IPS DF 6.9 (cell line): ENCODE results near the gene CEBPE.

ENCODE experiments used
- DNase-seq: peaks from one replicate; pipeline ENCODE4 v3.0.0-alpha.2; 2013; ENCODE audit warnings: low read depth, low spot score
- H3K27ac ChIP-seq: one replicate; pipeline ENCODE4 v1.5.1; 2013; ENCODE audit warnings: low read length, control low read depth
- H3K27me3 ChIP-seq: 2 replicates; pipeline ENCODE4 v1.6.1; 2013; ENCODE audit warnings: mild to moderate bottlenecking, low read length; ENCODE audit not compliant: control insufficient read depth, insufficient read depth
- H3K36me3 ChIP-seq: 2 replicates; pipeline ENCODE4 v1.6.1; 2013; ENCODE audit warnings: low read length; ENCODE audit not compliant: control insufficient read depth, insufficient read depth
- H3K4me1 ChIP-seq: 2 replicates; pipeline ENCODE4 v1.6.1; 2013; ENCODE audit warnings: low read length; ENCODE audit not compliant: control insufficient read depth, insufficient read depth
- H3K4me3 ChIP-seq: 2 replicates; pipeline ENCODE4 v1.5.1; 2013; ENCODE audit warnings: mild to moderate bottlenecking, low read length
- H3K9me3 ChIP-seq: 2 replicates; pipeline ENCODE4 v1.6.1; 2013; ENCODE audit warnings: low read length, inconsistent platforms; ENCODE audit not compliant: control insufficient read depth, insufficient read depth
- WGBS: extraction: QIAGEN DNeasy Blood & Tissue Kit; methylation state at CpG from one replicate; pipeline ENCODE4 v1.1.7; 2013; ENCODE audit warnings: mixed read lengths, missing lambda C conversion rate; ENCODE audit not compliant: insufficient read length, insufficient coverage; 5-methylcytosine and 5-hydroxymethylcytosine counted together

Gene CEBPE

DNA sequence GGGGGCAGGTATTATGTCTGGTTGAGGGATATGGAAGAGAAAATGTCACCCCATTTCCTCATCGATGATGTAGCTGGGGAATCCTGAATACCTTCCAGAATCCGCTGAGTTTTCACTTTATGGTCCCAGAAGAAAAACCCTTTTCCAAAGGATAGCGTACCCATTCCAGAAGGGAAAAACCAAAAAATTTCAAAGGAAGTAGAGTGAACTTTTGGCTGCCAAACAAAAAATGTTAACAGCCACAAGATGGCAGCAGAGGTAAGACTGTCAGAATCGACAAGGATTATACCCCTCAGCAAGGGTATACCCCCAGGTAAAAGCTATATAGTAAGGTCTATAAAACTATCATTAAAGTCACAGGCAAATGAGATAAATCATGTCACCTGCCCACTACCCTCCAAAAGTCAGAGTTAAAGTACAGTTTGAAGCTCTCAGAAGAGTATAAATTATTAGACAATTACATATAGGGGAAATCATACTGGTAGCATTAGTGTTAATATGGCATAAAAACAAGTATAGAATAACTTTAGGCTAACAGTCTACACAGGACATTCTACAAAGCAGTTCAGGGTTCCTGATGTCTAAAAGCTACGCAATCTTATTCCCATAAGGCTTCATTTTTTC lies 42.2 kb downstream of the CEBPE start:
- H3K4me1 ChIP-seq: 0 out of 2 replicates have a peak, but pooled peaks cover 1% of the 10 kb centered on the region
- no CpG with 5 or more reads among the region's 5 CpGs for WGBS
- no peaks in the 10 kb centered on the region for H3K27me3 ChIP-seq
- H3K27ac ChIP-seq: no peak overlapping the region
- peaks cover 31% of the 10 kb centered on the region for H3K36me3 ChIP-seq
- H3K9me3 ChIP-seq: no peaks in the 10 kb centered on the region
- no peak for DNase-seq
- no peak overlapping the region for H3K4me3 ChIP-seq

DNA sequence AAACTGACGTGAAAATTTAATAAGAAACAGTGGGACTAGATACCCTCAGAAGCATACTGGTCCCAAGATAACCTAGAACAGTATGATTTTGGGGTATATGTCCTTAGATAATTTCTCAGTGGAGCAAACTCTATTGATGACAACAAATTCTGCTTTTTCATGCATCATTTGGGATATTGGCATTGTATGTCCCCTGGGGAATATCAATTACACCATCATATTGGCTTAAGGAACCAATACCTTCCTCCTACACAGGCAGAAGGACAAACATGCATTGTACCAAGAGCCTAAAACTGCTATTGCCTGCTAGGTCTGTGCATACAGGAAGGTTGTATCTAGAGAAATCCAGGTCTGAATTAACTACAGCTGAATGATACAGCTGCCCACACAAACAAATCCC lies 44.1 kb downstream of the CEBPE start:
- Histone ChIP-seq H3K9me3 (no peaks in the 10 kb centered on the region), H3K27ac (no peak overlapping the region), H3K36me3 (peaks cover 22% of the 10 kb centered on the region), H3K4me1 (0 out of 2 replicates have a peak, but pooled peaks cover 1% of the 10 kb centered on the region), H3K27me3 (no peaks in the 10 kb centered on the region), H3K4me3 (no peak overlapping the region)
- WGBS: no CpG with 5 or more reads among the region's 1 CpG
- DNase-seq: no peak

DNA sequence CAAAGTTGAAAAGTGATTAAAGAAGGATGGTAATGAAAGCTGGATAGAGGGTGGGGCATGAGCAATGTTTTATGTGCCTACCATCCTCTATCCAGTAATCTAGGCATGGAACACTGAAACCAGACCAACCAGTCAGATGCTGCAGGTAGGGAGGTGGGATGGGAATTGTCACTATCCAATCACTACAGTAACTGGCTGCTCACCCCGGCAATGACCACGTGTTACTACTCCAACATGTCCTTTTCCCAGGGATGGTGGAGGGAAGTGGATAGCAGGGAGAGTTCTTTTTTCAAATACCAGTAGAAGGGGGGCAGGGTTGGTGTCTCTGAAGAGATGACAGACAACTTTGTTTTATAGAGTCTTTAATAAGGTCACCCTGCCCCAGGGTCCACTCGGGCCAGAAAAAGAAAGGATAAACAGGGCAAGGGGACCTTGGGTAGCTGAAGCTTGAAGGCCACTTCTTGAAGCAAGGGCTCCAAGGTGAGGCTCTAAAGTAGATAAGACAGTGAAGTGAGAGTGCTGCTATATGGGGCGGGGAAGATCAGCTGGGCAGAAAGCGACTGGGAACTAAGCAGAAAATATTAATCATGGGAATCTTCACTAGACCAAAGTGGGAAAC lies 47.0 kb downstream of the CEBPE start:
- Histone ChIP-seq H3K4me3 (no peak overlapping the region), H3K4me1 (peaks cover 4% of the 10 kb centered on the region; the same call in 1 of the 2 replicates), H3K27ac (no peak overlapping the region), H3K9me3 (no peaks in the 10 kb centered on the region), H3K36me3 (peaks cover 26% of the 10 kb centered on the region), H3K27me3 (no peaks in the 10 kb centered on the region)
- DNase-seq: no peak
- WGBS: no CpG with 5 or more reads among the region's 5 CpGs

DNA sequence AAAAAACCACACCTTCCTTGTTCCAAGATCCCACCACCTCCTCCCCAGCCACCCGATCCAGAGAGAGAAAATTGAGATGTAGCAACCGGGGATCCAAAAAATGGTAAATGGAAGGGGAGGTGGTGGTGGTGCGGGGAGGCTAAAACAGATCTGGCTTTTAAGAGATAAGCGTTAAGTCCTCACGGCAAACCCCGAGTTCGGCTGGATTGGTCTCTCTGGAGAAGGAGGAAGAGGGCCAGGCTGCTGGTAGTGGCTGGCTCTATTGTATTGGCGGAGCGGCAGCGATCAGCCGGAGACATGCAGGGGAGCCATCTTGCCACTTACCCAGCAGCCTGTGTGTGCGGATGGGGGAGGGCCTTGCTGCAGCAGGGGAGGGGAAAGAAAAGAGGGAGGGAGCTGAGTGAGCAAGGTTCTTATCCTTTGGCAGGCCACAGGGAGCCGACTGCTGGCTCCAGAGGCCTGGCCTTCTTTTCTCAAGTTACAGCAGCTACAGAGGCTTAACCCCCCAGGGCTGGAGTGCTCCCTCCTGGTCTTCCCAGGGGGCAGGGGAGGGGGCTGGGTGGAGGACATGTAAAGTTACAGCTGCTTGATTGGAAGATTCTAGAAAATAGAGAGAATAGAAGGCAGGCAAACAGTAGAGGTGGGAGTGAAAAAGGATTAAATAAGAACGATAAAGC lies 47.7 kb downstream of the CEBPE start:
- no peak for DNase-seq
- Histone ChIP-seq H3K36me3 (peaks cover 28% of the 10 kb centered on the region), H3K4me1 (peaks cover 4% of the 10 kb centered on the region; the same call in 1 of the 2 replicates)

DNA sequence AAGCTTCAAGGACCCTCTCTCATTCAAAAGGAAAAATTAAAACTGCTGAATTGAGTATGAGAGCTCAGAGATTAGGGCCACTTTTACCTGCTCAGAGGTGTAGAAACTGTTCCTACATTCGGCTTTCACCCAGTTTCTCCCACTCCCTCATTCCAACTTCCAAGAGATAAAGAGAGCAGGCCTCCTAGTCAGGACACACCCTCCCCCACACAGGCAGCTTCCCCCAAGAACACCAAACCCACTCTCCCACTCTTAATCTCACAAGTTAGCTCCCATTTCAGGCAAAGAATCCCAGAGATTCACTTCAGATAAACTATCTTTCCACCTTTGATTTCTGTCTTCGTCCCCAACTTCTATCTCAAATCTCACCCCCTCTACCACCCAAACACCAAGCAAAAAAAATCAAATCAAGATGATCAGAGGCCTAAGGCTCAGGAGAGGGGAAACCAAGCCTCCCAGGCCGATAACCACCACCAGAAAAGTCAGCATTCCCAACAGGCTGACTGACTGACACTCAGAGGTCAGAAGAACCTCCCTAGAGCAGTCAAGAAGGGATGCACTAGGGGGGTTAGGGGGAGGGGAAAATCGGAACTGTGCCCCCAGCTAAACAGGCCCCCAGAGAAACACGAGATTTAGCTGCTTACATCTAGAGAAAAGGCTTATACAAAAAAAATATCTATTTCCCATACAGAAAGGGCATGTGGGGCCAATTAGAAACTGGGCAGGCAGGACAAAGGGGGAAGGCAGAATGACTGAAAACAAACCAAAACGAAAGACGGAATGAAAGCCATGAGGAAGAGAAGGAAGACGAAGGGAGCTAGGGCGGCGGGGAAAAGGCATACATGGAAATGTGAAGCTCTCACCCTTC lies 48.6 kb downstream of the CEBPE start:
- Histone ChIP-seq H3K9me3 (no peaks in the 10 kb centered on the region), H3K27me3 (no peaks in the 10 kb centered on the region), H3K36me3 (peaks cover 33% of the 10 kb centered on the region), H3K4me3 (peak overlapping the region; percentile 99; the same call in 1 of the 2 replicates), H3K27ac (no peak overlapping the region), H3K4me1 (peaks cover 4% of the 10 kb centered on the region; the same call in 1 of the 2 replicates)
- 100% methylated on average over 1 of the region's 10 CpGs for WGBS
- DNase-seq: no peak

More for the DNA sequence above, 47.7 kb downstream of the CEBPE start:
- Histone ChIP-seq H3K9me3 (no peaks in the 10 kb centered on the region), H3K27me3 (no peaks in the 10 kb centered on the region), H3K27ac (no peak overlapping the region), H3K4me3 (peak overlapping the region; percentile 99)
- WGBS: 100% methylated on average over 1 of the region's 14 CpGs

DNA sequence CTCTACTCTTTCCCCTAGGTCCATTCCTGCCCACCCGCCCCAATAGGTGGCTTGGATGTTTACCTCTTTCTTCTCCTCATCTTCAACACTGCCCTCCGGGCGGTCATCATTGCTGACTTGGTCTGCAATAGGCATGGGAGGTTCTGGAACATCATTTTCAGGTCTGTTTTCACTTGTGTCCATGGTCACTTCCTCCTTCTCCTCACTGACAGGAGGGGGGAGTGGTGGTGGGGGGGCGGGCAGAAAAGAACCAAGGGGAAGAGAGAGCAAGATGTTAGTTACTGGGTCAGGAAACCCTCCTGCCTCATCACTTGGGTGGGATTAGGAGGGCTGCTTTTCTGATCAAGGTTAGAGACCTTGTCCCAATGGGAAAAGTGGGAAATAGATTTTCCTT lies 49.6 kb downstream of the CEBPE start:
- H3K27ac ChIP-seq: no peak overlapping the region
- peaks cover 4% of the 10 kb centered on the region; the same call in 1 of the 2 replicates for H3K4me1 ChIP-seq
- no peaks in the 10 kb centered on the region for H3K9me3 ChIP-seq
- no CpG with 5 or more reads among the region's 4 CpGs for WGBS
- H3K36me3 ChIP-seq: peaks cover 32% of the 10 kb centered on the region
- no peak for DNase-seq
- no peaks in the 10 kb centered on the region for H3K27me3 ChIP-seq
- no peak overlapping the region for H3K4me3 ChIP-seq

DNA sequence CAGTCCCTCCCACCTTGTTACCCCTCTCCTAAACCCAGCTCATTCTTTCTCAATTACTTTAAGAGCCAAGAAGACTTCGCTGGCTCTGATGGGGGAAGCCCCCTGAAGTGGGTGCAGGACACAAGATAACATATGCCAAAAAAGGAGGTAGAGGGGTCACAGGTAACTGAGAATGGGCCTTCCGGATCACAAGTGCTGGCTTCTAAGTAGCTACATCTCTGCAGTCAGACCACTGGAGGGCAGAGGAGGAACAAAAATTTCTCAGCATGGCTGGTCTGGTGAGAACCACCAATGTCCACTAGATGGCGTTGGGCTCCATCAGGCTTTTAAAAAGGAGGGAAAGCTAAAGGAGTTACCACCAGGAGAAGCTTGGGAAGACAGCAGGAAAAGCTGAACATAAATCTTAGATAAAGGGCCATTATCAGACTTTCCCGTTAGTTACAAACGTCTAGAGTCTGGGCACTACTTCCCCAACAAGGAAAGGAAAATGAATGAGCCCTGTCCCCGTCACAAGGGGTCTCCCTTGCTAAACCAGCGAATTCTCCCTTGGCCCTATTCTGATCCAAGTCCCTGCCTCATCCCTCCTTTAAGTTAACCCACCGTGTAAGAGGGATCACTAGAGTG lies 50.2 kb downstream of the CEBPE start:
- H3K36me3 ChIP-seq: peaks cover 36% of the 10 kb centered on the region
- no peak overlapping the region for H3K4me3 ChIP-seq
- H3K27ac ChIP-seq: no peak overlapping the region
- no CpG with 5 or more reads among the region's 8 CpGs for WGBS
- no peaks in the 10 kb centered on the region for H3K27me3 ChIP-seq
- H3K9me3 ChIP-seq: no peaks in the 10 kb centered on the region
- H3K4me1 ChIP-seq: peaks cover 4% of the 10 kb centered on the region; the same call in 1 of the 2 replicates
- DNase-seq: peak; percentile 93

DNA sequence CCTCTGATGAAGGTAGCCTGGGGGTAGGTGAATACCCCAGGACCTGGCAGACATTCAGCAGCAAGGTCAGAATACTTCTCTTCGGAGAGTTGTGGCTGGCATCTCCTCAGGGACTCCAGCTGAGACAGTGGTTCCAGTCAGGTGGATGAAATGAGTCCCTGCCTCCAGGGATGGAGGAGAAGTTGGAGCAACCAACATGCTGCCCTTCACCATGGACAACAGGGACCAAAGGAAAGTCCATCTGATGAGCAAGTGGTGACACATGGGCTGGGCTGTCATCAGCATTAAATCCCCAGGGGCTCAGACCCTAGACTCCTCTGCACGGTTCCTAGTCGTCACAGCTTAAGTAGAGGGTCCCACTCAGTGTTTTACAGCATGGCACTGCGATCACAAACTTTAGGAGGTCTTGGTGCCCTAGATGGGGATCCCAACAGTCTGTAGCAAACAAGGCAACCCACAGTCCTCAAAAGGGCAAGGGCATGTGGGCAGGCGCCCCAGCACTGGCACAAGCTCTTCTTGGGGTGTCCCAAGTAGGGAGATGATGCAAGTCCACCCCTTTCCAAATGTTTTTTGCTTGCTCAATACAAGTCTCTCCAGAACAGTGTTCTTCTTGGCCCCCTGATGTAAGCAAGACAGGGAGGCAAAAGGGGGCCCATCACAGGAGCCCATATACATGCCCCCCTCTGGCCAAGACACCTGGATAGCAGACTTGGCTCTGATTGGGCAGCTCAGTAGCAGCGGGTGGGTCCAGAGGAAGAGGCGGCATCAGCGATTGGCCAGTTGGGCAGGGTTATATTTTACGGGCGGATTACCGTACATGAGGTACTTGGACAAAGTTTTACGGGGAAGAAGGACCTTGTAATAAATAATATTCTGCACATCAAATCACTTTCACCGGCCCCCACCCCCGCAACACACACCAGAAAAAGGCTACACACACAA lies 50.9 kb downstream of the CEBPE start:
- no peaks in the 10 kb centered on the region for H3K9me3 ChIP-seq
- DNase-seq: no peak
- no peak overlapping the region for H3K4me3 ChIP-seq
- WGBS: no CpG with 5 or more reads among the region's 14 CpGs
- peaks cover 44% of the 10 kb centered on the region for H3K36me3 ChIP-seq
- H3K27ac ChIP-seq: no peak overlapping the region
- peaks cover 4% of the 10 kb centered on the region; the same call in 1 of the 2 replicates for H3K4me1 ChIP-seq
- H3K27me3 ChIP-seq: no peaks in the 10 kb centered on the region
